Heart left ventricle (tissue), 13 donors: ENCODE results near the gene ACAP2.

ENCODE experiments used
- POLR2A ChIP-seq, 2 donors: fragments of 450-650 bp; IDR thresholded peaks; one replicate each; pipeline ENCODE4 v1.6.1; 2017; ENCODE audit warnings: antibody characterized with exemption in 2 of 2, mild to moderate bottlenecking in 2 of 2, moderate library complexity in 2 of 2
- TF ChIP-seq, protein P1 (sequence below), 12 donors: fragments of 200-600 bp; sonication (generic) in 4 of 12; IDR thresholded peaks; one replicate each; pipeline versions ENCODE4 v1.5.0 to v1.8.0; 2018 to 2022; ENCODE audit warnings: antibody characterized with exemption in 12 of 12, mild to moderate bottlenecking in 5 of 12
- donor health status: ischemic (EF 13 %, LVEDD 7.1; RV severe dilation, severe dysfunction).
- donor health status: DM: no; HTN: yes; CAD: no.
- donor health status: DM: no; HTN: no; CAD: no.
- donor health status: ischemic (EF 25% LVEDD 6.9; RV normal size, moderate dysfunction).
- donor health status: ischemic (EF 25% LVEDD 5.7; RV mildly dilated, moderate dysfunction).
- donor health status: ischemic (EF 35%, LVEDD 5.7; RV mildly dilated, moderate dysfunction).
- donor health status: nonischemic (EF 11% LVEDD 7.7; RV severe dilation, severe dysfunction).
- donor health status: DM: yes; HTN: yes; CAD: no.
- donor health status: PGD.
- donor health status: ischemic (EF 29% LVEDD 5.4; RV normal size, mild dysfunction).
- donor health status: nonischemic (EF 23%, LVEDD 6.1; RV moderate dilation, normal function).

DNA sequence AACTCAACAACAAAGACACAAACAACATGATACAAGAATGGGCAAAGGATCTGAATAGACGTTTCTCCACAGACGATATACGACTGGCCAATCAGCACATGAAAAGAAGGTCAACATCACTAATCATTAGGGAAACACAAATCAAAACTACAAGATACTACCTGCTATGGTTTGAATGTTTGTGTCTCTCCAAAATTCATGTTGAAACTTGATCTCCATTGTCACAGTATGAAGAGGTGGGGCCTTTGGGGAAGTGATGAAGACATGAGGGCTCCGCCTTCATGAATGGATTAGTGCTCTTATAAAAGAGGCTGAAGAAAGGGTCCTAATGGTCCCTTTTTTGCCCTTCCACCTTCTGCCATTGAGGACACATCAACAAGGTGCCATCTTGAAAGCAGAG lies 32.3 kb downstream of the ACAP2 start:
- TF ChIP-seq POLR2A (IDR thresholded peaks at IDR 0.05), result no peak
- TF ChIP-seq, protein P1, sequence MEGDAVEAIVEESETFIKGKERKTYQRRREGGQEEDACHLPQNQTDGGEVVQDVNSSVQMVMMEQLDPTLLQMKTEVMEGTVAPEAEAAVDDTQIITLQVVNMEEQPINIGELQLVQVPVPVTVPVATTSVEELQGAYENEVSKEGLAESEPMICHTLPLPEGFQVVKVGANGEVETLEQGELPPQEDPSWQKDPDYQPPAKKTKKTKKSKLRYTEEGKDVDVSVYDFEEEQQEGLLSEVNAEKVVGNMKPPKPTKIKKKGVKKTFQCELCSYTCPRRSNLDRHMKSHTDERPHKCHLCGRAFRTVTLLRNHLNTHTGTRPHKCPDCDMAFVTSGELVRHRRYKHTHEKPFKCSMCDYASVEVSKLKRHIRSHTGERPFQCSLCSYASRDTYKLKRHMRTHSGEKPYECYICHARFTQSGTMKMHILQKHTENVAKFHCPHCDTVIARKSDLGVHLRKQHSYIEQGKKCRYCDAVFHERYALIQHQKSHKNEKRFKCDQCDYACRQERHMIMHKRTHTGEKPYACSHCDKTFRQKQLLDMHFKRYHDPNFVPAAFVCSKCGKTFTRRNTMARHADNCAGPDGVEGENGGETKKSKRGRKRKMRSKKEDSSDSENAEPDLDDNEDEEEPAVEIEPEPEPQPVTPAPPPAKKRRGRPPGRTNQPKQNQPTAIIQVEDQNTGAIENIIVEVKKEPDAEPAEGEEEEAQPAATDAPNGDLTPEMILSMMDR (IDR thresholded peaks at IDR 0.05), result no peak
